GM15510 (cell line): ENCODE measurements around the gene IMMP2L.

Experiments used
- POLR2A ChIP-seq: IDR thresholded peaks from 3 replicates; pipeline ENCODE4 v1.6.1; 2011; ENCODE audit warnings: borderline replicate concordance; ENCODE audit not compliant: insufficient read length; ENCODE audit errors: extremely low read depth

The IMMP2L gene

GRCh38 chr7:111394891-111395290 lies 167.4 kb downstream of the IMMP2L start:
- TF ChIP-seq POLR2A: no peak

- TF ChIP-seq POLR2A: no peak
These were observed 169.1 kb downstream of the IMMP2L start for GRCh38 chr7:111393011-111393754.

GRCh38 chr7:111392294-111392693 lies 170.0 kb downstream of the IMMP2L start:
- TF ChIP-seq POLR2A: no peak

GRCh38 chr7:111390000-111390399 lies 172.3 kb downstream of the IMMP2L start:
- no peak for TF ChIP-seq POLR2A

- TF ChIP-seq POLR2A: no peak
These were observed 173.4 kb downstream of the IMMP2L start for GRCh38 chr7:111388912-111389311.

GRCh38 chr7:111388016-111388415 lies 174.3 kb downstream of the IMMP2L start:
- TF ChIP-seq POLR2A: no peak

- TF ChIP-seq POLR2A: no peak
These were observed 178.0 kb downstream of the IMMP2L start for GRCh38 chr7:111384065-111384891.

- no peak for TF ChIP-seq POLR2A
These were observed 179.2 kb downstream of the IMMP2L start for GRCh38 chr7:111383133-111383532.

GRCh38 chr7:111381590-111381989 lies 180.7 kb downstream of the IMMP2L start:
- no peak for TF ChIP-seq POLR2A

GRCh38 chr7:111380945-111381344 lies 181.3 kb downstream of the IMMP2L start:
- no peak for TF ChIP-seq POLR2A

- no peak for TF ChIP-seq POLR2A
These were observed 188.3 kb downstream of the IMMP2L start for GRCh38 chr7:111374027-111374426.

GRCh38 chr7:111371437-111371836 lies 190.9 kb downstream of the IMMP2L start:
- TF ChIP-seq POLR2A: no peak

- no peak for TF ChIP-seq POLR2A
These were observed 192.3 kb downstream of the IMMP2L start for GRCh38 chr7:111370002-111370401.

GRCh38 chr7:111368381-111369065 lies 193.8 kb downstream of the IMMP2L start:
- TF ChIP-seq POLR2A: no peak

- no peak for TF ChIP-seq POLR2A
These were observed 197.9 kb downstream of the IMMP2L start for GRCh38 chr7:111364413-111364812.
